AG04450 (cell line): ENCODE results near the gene NTM. TPM values are rescaled to one million over a fixed set of nuclear protein-coding genes. Genes with fewer than 3 reads are reported as not detected.

Source experiments
- CTCF ChIA-PET: fragments of 300-600, 350-600 bp; formaldehyde crosslinking; extraction: SDS; loops from one replicate; lab custom pipeline; 2022; ENCODE audit warnings: antibody characterized with exemption, inconsistent platforms; lab: Charles Lee
- POLR2A ChIA-PET: fragments of 350-600 bp; formaldehyde crosslinking; extraction: SDS; loops from one replicate; lab custom pipeline; 2021; ENCODE audit warnings: antibody characterized with exemption, inconsistent platforms; lab: Yijun Ruan, JAX
- DNase-seq: peaks from one replicate; pipeline ENCODE4 v3.0.0-alpha.2; 2011; ENCODE audit warnings: low read depth, low spot score
- H3K27ac ChIP-seq: one replicate; pipeline ENCODE4 v1.5.1; 2012; ENCODE audit warnings: low read depth, low read length, control low read depth
- H3K27me3 ChIP-seq: one replicate; pipeline ENCODE4 v1.6.0; 2012; ENCODE audit warnings: low read length; ENCODE audit not compliant: control insufficient read depth, insufficient read depth
- H3K4me3 ChIP-seq: 2 replicates; pipeline ENCODE4 v1.5.1; 2011; ENCODE audit warnings: mild to moderate bottlenecking, low read depth, low read length, control low read depth
- H3K9me3 ChIP-seq: 2 replicates; pipeline ENCODE4 v1.5.1; 2012; ENCODE audit warnings: low read length; ENCODE audit not compliant: control insufficient read depth, insufficient read depth
- CTCF ChIP-seq: IDR thresholded peaks from 2 replicates; pipeline ENCODE4 v1.5.1; 2011; ENCODE audit warnings: low read depth, low read length, control low read depth, inconsistent platforms
- polyA plus RNA-seq: library from polyadenylated mRNA; depleted of rRNA; stranded (reverse); fragments of >200 nt; gene quantifications from 2 replicates; pipeline ENCODE4 v1.2.3, GENCODE V29; 2011

The NTM gene
- polyA plus RNA-seq, 1 experiment: 26.9 TPM

DNA sequence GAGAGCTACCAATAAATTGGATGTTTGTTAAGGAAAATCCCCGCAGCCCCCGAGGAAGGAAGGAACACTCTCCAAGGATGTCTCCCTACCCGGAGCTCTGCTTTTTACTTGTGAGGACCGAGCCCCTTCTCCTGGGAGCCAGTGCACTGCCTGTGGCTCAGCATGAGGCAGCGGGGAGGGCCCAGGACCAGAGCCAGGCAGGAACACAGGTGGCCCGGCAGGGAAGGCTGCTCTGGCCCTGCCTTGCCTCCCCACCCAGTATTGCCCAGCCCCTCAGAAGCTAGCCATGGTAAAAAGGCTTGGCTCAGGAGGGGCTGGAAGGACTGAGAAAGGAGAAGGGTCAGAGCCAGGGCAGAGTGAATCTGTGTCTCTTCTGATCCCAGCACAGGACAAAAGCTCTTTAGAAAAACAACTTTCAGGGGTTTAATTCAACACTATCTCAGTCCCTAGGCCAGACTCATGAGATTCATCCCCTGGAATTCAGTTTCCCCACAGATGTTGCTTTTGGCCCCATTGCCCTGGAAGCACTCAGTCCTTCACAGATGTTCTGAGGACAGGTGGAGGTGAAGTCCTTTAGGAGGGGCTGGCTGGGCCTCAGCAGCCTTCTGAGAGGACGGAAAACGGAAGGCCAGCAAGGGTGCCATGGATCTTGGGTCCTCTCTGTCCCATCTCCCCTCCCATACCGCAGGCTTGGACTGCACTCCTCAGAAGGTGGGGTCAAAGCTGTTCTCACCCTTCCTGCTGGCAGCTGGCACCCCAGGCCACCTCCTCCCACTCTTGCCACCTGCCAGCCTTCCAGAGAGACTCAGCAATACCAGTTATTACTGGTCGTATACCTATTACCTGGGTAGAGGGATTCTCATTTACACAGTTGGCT, 318.9 kb downstream of the NTM start:
- H3K9me3 ChIP-seq: no peaks in the 10 kb centered on the region; the same call in 1 of the 2 replicates
- DNase-seq: no peak
- peaks cover 2% of the 10 kb centered on the region for H3K27me3 ChIP-seq
- ChIA-PET POLR2A (no interaction called here), CTCF (interaction anchor here (0.9 to 3.0 kb wide), 23 partner anchors 11 to 1375 kb away, joined by 3 to 48 read pairs (median 5); no protein-coding TSS in a partner anchor)
- TF ChIP-seq CTCF: no peak
- H3K4me3 ChIP-seq: no peak overlapping the region
- H3K27ac ChIP-seq: no peak overlapping the region

DNA sequence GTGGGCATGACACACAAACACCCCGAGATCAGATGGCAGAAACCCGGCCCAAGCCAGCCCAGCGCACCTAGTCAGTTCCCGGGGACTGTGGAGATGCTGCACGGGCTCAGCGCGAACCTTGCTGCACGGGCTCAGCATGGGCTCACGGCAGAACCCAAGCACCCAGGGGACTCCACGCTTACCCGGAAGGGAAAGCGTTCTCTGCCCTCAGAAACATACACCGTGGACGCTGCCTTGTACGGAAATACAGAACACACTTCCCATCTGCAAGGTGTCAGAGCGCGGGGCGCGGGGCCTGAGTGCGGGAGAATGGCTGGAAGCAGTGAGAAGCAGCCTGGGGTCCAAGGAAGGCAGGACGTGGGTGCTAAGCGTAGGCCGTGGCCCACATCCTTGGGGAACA, 319.9 kb downstream of the NTM start:
- TF ChIP-seq CTCF: no peak
- CTCF ChIA-PET: interaction anchor here (1.6 to 3.0 kb wide), 2 partner anchors 16 to 73 kb away, joined by 3 to 48 read pairs; no protein-coding TSS in a partner anchor
- no peaks in the 10 kb centered on the region; the same call in 1 of the 2 replicates for H3K9me3 ChIP-seq
- H3K4me3 ChIP-seq: no peak overlapping the region
- H3K27ac ChIP-seq: no peak overlapping the region
- POLR2A ChIA-PET: no interaction called here
- DNase-seq: no peak
- no peaks in the 10 kb centered on the region for H3K27me3 ChIP-seq

DNA sequence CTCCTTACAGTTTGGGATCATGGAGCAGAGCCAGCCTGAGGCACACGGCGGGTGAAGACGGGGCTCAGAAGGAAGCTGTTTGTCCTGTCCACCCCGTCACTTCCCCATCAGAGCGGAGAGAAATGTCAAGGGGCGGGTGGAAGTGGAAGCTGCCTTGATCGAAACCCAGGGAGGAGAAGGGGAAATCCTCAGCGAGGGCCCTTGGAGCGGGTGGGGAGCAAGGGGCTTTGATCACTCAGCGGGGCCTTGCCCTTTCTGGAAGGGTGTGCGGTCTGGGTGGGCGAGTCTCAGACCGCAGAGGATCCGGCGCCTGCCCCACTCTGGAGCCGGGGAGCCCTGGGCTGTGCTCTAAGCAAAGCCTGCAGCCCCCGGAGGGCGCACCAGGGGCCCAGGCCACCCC, 320.4 kb downstream of the NTM start:
- POLR2A ChIA-PET: no interaction called here
- Histone ChIP-seq H3K9me3 (no peaks in the 10 kb centered on the region; the same call in 1 of the 2 replicates), H3K27ac (no peak overlapping the region), H3K4me3 (no peak overlapping the region), H3K27me3 (no peaks in the 10 kb centered on the region)
- TF ChIP-seq CTCF: no peak
- CTCF ChIA-PET: interaction anchor here (1.4 to 5.6 kb wide), 5 partner anchors 16 to 1373 kb away, joined by 3 to 70 read pairs (median 5); no protein-coding TSS in a partner anchor
- DNase-seq: no peak

- Histone ChIP-seq H3K27me3 (no peaks in the 10 kb centered on the region), H3K9me3 (no peaks in the 10 kb centered on the region; the same call in 1 of the 2 replicates), H3K4me3 (no peak overlapping the region), H3K27ac (no peak overlapping the region)
- peak; percentile 62 for TF ChIP-seq CTCF
- ChIA-PET CTCF (interaction anchor here (0.6 to 5.6 kb wide), 15 partner anchors 8 to 1373 kb away, joined by 3 to 70 read pairs (median 3); no protein-coding TSS in a partner anchor), POLR2A (no interaction called here)
- no peak for DNase-seq
Measured at GRCh38 chr11:131691181-131692041, 321.0 kb downstream of the NTM start.
